Measurements from ENCODE around the gene YIPF5. TPM values are rescaled to one million over a fixed set of nuclear protein-coding genes. Genes with fewer than 3 reads are reported as not detected.

The YIPF5 gene
- total and polyA plus RNA-seq, 4 donors, result 10.6 to 51.9 (median 34.1) TPM

GRCh38 chr5:144179226-144179625, 8.8 kb upstream of the YIPF5 start:
- H3K4me3 ChIP-seq, result no peak overlapping the region
- no peaks in the 10 kb centered on the region for H3K9me3 ChIP-seq (ENCODE audit: control insufficient read depth in 4 of 4, insufficient read depth in 3 of 4, low read length in 3 of 4)
- ATAC-seq (ENCODE audit: insufficient read depth, low FRiP score) (no peak), DNase-seq (no peak)
- no peaks in the 10 kb centered on the region for H3K36me3 ChIP-seq (ENCODE audit: control insufficient read depth in 4 of 4, insufficient read depth in 4 of 4, low read length in 4 of 4)
- no peaks in the 10 kb centered on the region for H3K27me3 ChIP-seq (ENCODE audit: control insufficient read depth in 3 of 3, insufficient read depth in 3 of 3, low read length in 2 of 3)
- H3K4me1 ChIP-seq (ENCODE audit: control insufficient read depth in 5 of 5, insufficient read depth in 5 of 5, low read length in 5 of 5), result no peaks in the 10 kb centered on the region
- H3K9ac ChIP-seq (ENCODE audit: insufficient read depth in 1 of 2, low read length in 2 of 2), result no peak overlapping the region
- WGBS, 2 donors, result 97 to 99% methylated on average over 1 of the region's 1 CpG
- TF ChIP-seq CTCF (IDR thresholded peaks at IDR 0.05; ENCODE audit: control extremely low read depth, extremely low read depth), result no peak
- H3K27ac ChIP-seq (ENCODE audit: low read depth in 1 of 2, low read length in 1 of 2), result no peak overlapping the region

- H3K9ac ChIP-seq (ENCODE audit: insufficient read depth in 1 of 2, low read length in 2 of 2), result no peak overlapping the region
- no peaks in the 10 kb centered on the region for H3K36me3 ChIP-seq (ENCODE audit: control insufficient read depth in 4 of 4, insufficient read depth in 4 of 4, low read length in 4 of 4)
- WGBS, 2 donors, result 74 to 76% methylated on average over 3 of the region's 3 CpGs
- H3K4me3 ChIP-seq, result no peak overlapping the region
- peaks cover 0 to 2% (median 0%) of the 10 kb centered on the region in 5 donors for H3K4me1 ChIP-seq (ENCODE audit: control insufficient read depth in 5 of 5, insufficient read depth in 5 of 5, low read length in 5 of 5)
- no peak for DNase-seq
- H3K27ac ChIP-seq (ENCODE audit: low read depth in 1 of 2, low read length in 1 of 2), result no peak overlapping the region
- no peaks in the 10 kb centered on the region for H3K9me3 ChIP-seq (ENCODE audit: control insufficient read depth in 4 of 4, insufficient read depth in 3 of 4, low read length in 3 of 4)
- TF ChIP-seq CTCF (IDR thresholded peaks at IDR 0.05; ENCODE audit: control extremely low read depth, extremely low read depth), result no peak
- ATAC-seq (ENCODE audit: insufficient read depth, low FRiP score), result no peak
- H3K27me3 ChIP-seq (ENCODE audit: control insufficient read depth in 3 of 3, insufficient read depth in 3 of 3, low read length in 2 of 3), result no peaks in the 10 kb centered on the region
These were observed 7.1 kb upstream of the YIPF5 start for GRCh38 chr5:144177548-144177947.

- 47 to 75% methylated on average over 3 of the region's 3 CpGs for WGBS, 2 donors
- DNase-seq (peak in 2 of 3 donors; percentile 63 to 72), ATAC-seq (ENCODE audit: insufficient read depth, low FRiP score) (no peak)
- peaks cover 0 to 14% (median 4%) of the 10 kb centered on the region in 5 donors for H3K4me1 ChIP-seq (ENCODE audit: control insufficient read depth in 5 of 5, insufficient read depth in 5 of 5, low read length in 5 of 5)
- H3K9ac ChIP-seq (ENCODE audit: insufficient read depth in 1 of 2, low read length in 2 of 2), result no peak overlapping the region
- H3K9me3 ChIP-seq (ENCODE audit: control insufficient read depth in 4 of 4, insufficient read depth in 3 of 4, low read length in 3 of 4), result no peaks in the 10 kb centered on the region
- no peak for TF ChIP-seq CTCF (IDR thresholded peaks at IDR 0.05; ENCODE audit: control extremely low read depth, extremely low read depth)
- H3K4me3 ChIP-seq, result no peak overlapping the region
- H3K27me3 ChIP-seq (ENCODE audit: control insufficient read depth in 3 of 3, insufficient read depth in 3 of 3, low read length in 2 of 3), result no peaks in the 10 kb centered on the region
- H3K36me3 ChIP-seq (ENCODE audit: control insufficient read depth in 4 of 4, insufficient read depth in 4 of 4, low read length in 4 of 4), result peaks cover 0 to 4% (median 0%) of the 10 kb centered on the region in 4 donors
- no peak overlapping the region for H3K27ac ChIP-seq (ENCODE audit: low read depth in 1 of 2, low read length in 1 of 2)
These were observed 3.3 kb upstream of the YIPF5 start for GRCh38 chr5:144173766-144174165.

GRCh38 chr5:144169904-144170275, 569 bp downstream of the YIPF5 start:
- Histone ChIP-seq H3K9me3 (ENCODE audit: control insufficient read depth in 4 of 4, insufficient read depth in 3 of 4, low read length in 3 of 4) (no peaks in the 10 kb centered on the region), H3K4me3 (peak overlapping the region; percentile 81), H3K27me3 (ENCODE audit: control insufficient read depth in 3 of 3, insufficient read depth in 3 of 3, low read length in 2 of 3) (no peaks in the 10 kb centered on the region), H3K36me3 (ENCODE audit: control insufficient read depth in 4 of 4, insufficient read depth in 4 of 4, low read length in 4 of 4) (peaks cover 0 to 13% (median 3%) of the 10 kb centered on the region in 4 donors), H3K9ac (ENCODE audit: insufficient read depth in 1 of 2, low read length in 2 of 2) (peak overlapping the region; percentile 47 to 88), H3K4me1 (ENCODE audit: control insufficient read depth in 5 of 5, insufficient read depth in 5 of 5, low read length in 5 of 5) (peaks cover 0 to 14% (median 13%) of the 10 kb centered on the region in 5 donors), H3K27ac (ENCODE audit: low read depth in 1 of 2, low read length in 1 of 2) (peak overlapping the region; percentile 67 to 91)
- 3 to 5% methylated on average over 12 of the region's 12 CpGs for WGBS, 2 donors
- no peak for TF ChIP-seq CTCF (IDR thresholded peaks at IDR 0.05; ENCODE audit: control extremely low read depth, extremely low read depth)
- DNase-seq (no peak), ATAC-seq (ENCODE audit: insufficient read depth, low FRiP score) (no peak)
